Activated CD4-positive, alpha-beta T cell treated with anti-CD3 and anti-CD28 coated beads, Interleukin-2, amount 10 ng/mL, durations not matched to agents 24 days and 14 days (primary cell): ENCODE data around the gene BRCC3. TPM values are rescaled to one million over a fixed set of nuclear protein-coding genes. Genes with fewer than 3 reads are reported as not detected.
A peak's percentile ranks its signal among the peaks of the same experiment; 100 is the strongest.

Experiments
- DNase-seq: peaks from one replicate; pipeline ENCODE4 v3.0.0; 2022
- H3K27ac Mint-ChIP-seq: one replicate; pipeline ENCODE4 v1.8.0; 2022; ENCODE audit warnings: mild to moderate bottlenecking, mixed read lengths
- H3K27me3 Mint-ChIP-seq: one replicate; pipeline ENCODE4 v1.8.0; 2022; ENCODE audit warnings: mixed read lengths
- H3K36me3 Mint-ChIP-seq: one replicate; pipeline ENCODE4 v1.8.0; 2022; ENCODE audit warnings: low read depth, mild to moderate bottlenecking, mixed read lengths
- H3K4me1 Mint-ChIP-seq: one replicate; pipeline ENCODE4 v1.8.0; 2021; ENCODE audit warnings: mixed read lengths
- H3K4me3 Mint-ChIP-seq: one replicate; pipeline ENCODE4 v1.8.0; 2022; ENCODE audit warnings: mild to moderate bottlenecking, moderate library complexity, mixed read lengths
- H3K9me3 Mint-ChIP-seq: one replicate; pipeline ENCODE4 v1.8.0; 2021; ENCODE audit warnings: mixed read lengths
- intact Hi-C: fragments of 100-400 bp; cut with micrococcal nuclease; formaldehyde crosslinking; loops from one replicate; pipeline ENCODE4 v1.15.1; 2023
- total RNA-seq: library from RNA; stranded (reverse); gene quantifications from 2 replicates; pipeline ENCODE4 v1.2.3, GENCODE V29; 2022

The BRCC3 gene
- total RNA-seq, 1 donor from 2014 or later = 28.8 TPM

DNA sequence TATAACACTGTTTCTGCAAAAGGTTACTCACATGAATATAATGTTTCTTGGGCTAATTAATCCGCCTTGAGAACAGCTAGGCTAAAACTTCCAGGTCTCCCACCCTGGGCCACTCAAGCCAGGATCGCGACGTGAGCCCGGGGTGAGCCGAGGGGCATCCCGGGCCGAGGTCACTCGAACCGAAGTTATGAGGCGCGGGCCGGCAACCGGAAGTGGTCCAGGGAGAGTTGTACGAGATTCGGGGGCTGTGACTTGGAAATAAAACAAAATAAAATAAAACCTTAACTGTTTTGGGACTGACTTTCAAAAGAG is 689 bp upstream of the BRCC3 start:
- Mint-ChIP-seq H3K4me1 (peaks cover 38% of the 10 kb centered on the region), H3K4me3 (peak overlapping the region; percentile 83), H3K27me3 (no peaks in the 10 kb centered on the region), H3K9me3 (no peaks in the 10 kb centered on the region), H3K27ac (peak overlapping the region; percentile 86), H3K36me3 (peaks cover 24% of the 10 kb centered on the region)
- no peak for DNase-seq
- intact Hi-C loops = loop anchor here (1.0 to 5.0 kb wide), 2 partner anchors 44 to 88 kb away; partner anchors contain the start of gene FUNDC2

DNA sequence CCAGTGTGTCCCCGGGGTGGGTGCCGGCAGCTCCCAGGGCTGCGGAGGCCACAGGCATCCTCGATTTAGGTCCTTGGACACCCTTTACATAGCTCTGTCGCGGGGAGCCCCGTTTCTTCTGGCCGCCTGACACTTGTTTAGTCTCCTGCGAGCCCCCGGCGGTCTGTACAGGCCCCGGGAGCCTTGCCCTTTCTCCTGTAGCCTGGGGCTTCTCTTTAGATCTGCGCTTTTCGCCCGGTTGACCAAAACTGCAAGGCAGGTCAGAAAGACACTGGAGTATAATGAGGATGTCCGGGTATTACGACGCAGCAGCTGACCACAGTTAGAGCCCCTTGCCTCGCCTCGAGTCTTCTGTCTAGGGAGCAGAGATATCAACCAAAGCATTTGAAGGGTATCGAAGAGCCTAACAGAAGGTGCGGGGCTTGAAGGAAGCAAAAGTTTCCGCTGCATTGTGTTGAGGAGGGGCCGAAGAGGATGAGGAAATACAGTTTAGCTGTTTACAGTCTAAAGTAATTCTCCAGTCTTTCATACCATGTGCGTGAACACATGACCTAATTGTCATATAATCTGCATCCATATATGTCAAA is 479 bp downstream of the BRCC3 start:
- intact Hi-C loops = loop anchor here (2.0 to 5.0 kb wide), 2 partner anchors 89 to 145 kb away; partner anchors contain the start of gene VBP1

DNA sequence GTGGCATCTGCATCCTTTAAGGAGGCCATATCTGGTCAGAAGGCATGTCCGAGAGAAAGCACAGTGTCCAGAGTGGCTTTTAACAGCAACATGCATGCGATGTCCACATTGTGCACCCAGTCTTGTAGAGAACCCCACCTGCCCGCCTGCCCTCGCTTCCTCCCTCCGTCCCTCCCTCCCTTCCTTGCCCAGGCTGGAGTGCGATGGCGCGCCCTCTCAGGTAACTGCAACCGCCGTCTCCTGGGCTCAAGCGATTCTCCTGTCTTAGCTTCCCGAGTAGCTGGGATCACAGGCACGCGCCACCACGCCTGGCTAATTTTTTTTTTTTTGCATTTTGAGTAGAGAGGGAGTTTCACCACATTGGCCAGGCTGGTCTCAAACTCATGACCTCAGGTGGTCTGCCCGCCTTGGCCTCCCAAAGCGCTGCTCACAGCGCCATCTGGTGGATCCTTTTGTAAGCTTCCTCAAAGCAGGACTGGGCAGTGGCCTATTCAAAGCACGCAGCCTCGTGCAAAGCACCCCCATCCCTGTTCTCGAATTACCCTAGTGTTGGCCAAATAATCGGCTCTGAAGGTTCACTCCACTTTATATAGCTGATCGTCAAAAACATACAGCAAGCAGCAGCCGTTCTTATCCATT is 15.0 kb downstream of the BRCC3 start:
- Mint-ChIP-seq H3K4me3 (no peak overlapping the region), H3K9me3 (no peaks in the 10 kb centered on the region), H3K27ac (no peak overlapping the region), H3K36me3 (peaks cover 23% of the 10 kb centered on the region), H3K4me1 (peaks cover 6% of the 10 kb centered on the region), H3K27me3 (no peaks in the 10 kb centered on the region)
- DNase-seq = peak; percentile 78
- intact Hi-C loops = no loop called here

More for the DNA sequence above, 479 bp downstream of the BRCC3 start:
- peak overlapping the region; percentile 97 for H3K27ac Mint-ChIP-seq
- peak overlapping the region; percentile 95 for H3K4me3 Mint-ChIP-seq
- no peak for DNase-seq
- peaks cover 39% of the 10 kb centered on the region for H3K4me1 Mint-ChIP-seq
- H3K9me3 Mint-ChIP-seq = no peaks in the 10 kb centered on the region
- peaks cover 25% of the 10 kb centered on the region for H3K36me3 Mint-ChIP-seq
- no peaks in the 10 kb centered on the region for H3K27me3 Mint-ChIP-seq

DNA sequence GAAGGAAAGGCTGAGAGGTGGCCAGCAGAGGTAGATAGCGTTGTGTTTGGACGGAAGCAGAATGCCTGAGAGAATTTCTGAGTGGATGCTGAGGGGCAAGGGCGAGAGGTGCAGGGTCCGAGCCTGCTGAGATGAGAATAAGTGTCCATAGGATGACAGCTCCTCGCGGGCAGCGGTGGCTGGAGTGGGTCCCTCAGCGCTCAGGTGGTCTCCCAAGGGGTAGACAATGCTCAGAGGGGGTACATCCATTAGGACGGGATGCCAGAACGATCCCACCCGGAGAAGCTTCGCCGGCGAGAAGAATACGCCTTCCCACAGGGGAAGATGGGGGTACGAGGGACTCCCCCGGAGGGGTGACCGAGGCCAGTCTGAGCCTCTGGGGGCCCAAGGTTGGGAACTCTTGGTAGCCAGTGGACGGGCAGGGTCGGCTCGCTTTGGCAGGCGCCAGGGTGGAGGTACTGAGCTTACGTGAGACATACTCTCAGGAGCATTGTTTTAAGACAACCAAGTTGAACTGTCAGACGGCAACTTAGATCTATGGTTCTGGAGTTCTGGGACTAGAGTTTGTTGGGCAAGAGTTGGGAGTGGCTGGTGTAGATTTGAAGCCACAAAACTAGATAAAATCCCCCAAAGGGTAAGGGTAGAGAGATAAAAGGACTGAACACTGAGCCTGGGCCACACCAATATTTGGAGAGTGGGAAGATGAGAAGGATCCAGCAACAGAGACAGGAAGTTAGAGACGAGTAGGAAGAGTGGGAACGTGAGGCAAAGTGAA is 15.8 kb downstream of the BRCC3 start:
- no peak for DNase-seq
- H3K4me1 Mint-ChIP-seq = peaks cover 6% of the 10 kb centered on the region
- intact Hi-C loops = no loop called here
- H3K9me3 Mint-ChIP-seq = no peaks in the 10 kb centered on the region
- peaks cover 24% of the 10 kb centered on the region for H3K36me3 Mint-ChIP-seq
- no peak overlapping the region for H3K4me3 Mint-ChIP-seq
- H3K27me3 Mint-ChIP-seq = no peaks in the 10 kb centered on the region
- no peak overlapping the region for H3K27ac Mint-ChIP-seq

DNA sequence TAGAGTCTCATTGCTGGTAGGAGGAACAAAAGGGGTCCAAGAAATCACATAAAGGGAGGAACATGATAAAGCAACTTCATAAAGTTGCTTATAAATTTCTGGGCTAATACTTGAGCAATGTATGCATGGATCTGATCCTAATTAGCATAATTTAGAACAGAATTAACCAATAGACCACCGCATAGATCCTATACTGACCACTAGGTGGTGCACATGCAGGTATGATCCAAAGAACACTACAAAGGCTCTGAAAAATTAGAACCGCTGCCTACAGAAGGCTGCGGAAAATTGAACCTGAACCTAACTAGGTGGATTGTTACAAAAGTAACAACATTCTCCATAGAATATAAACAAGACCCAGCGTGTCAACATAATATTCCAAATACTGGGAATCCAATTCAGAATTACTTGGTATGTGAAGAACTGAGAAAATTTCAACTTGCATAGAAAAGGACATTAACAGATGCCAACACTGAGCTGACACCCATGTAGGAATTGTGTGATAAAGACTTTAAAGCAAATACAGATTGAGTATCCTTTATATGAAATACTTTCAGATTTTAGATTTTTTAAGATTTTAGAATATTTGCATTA is 23.3 kb downstream of the BRCC3 start:
- intact Hi-C loops = loop anchor here (1.0 kb wide), 2 partner anchors 122 to 726 kb away; partner anchors contain the start of gene VBP1
- Mint-ChIP-seq H3K9me3 (no peaks in the 10 kb centered on the region), H3K36me3 (peaks cover 27% of the 10 kb centered on the region)

DNA sequence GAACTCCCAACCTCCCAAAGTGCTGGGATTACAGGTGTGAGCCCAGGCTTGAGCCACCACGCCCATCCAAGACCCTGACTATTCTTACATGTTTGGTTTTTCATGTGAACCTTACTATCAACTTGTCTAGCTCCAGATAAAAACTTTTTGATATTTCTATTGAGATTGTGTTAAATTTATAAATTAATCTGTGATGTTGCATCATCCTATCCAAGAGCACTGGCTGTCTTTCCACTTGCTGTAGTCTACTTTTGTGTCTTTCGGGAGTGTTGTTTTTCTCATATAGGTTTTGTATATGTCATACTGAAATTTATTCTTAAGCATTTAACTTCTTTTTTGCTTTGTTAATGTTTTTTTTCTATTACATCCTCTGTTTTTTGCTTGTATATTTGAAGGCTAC is 34.6 kb downstream of the BRCC3 start:
- H3K4me3 Mint-ChIP-seq = no peak overlapping the region
- no peaks in the 10 kb centered on the region for H3K27me3 Mint-ChIP-seq
- peaks cover 37% of the 10 kb centered on the region for H3K36me3 Mint-ChIP-seq
- H3K4me1 Mint-ChIP-seq = peaks cover 12% of the 10 kb centered on the region
- no peaks in the 10 kb centered on the region for H3K9me3 Mint-ChIP-seq
- intact Hi-C loops = no loop called here
- no peak overlapping the region for H3K27ac Mint-ChIP-seq
- no peak for DNase-seq

More for the DNA sequence above, 23.3 kb downstream of the BRCC3 start:
- Mint-ChIP-seq H3K4me3 (no peak overlapping the region), H3K27me3 (no peaks in the 10 kb centered on the region), H3K4me1 (peaks cover 2% of the 10 kb centered on the region), H3K27ac (no peak overlapping the region)
- DNase-seq = peak; percentile 73

DNA sequence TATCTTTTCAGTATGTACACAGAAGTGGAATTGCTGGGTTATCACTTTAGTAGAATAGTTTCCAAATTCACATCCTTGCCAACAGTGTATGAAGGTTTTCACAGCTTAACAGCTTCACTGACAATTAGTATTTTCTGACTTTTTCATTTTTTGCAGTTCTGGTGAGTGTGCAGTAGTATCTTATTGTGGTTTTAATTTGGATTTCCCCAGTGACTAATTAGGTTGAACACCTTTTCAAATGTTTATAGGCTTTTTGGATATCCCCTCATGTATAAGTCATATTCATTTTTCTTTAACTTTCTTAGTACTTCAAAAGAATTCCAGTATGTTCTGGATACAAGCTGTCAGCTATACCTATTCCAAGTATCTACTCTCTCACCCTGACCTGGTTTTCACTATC is 37.1 kb downstream of the BRCC3 start:
- Mint-ChIP-seq H3K9me3 (no peaks in the 10 kb centered on the region), H3K27ac (peak overlapping the region; percentile 21), H3K4me1 (peaks cover 8% of the 10 kb centered on the region), H3K4me3 (no peak overlapping the region), H3K36me3 (peaks cover 46% of the 10 kb centered on the region), H3K27me3 (no peaks in the 10 kb centered on the region)
- DNase-seq = no peak
- intact Hi-C loops = no loop called here

DNA sequence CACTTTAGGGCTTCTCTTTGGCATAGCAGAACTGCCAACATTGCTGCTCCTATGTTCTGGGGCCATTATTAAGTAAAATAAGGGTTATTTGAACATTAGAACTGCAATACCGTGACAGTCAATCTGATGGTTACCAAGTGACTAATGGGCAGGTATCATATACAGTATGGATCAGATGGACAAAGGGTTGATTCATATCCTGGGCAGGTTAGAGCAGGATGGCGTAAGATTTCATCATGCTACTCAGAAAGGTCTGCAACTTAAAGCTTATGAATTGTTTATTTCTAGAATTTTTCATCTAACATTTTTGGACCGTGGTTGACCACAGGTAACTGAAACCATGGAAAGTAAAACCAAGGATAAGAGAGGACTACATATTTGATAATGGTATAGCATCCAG is 40.9 kb downstream of the BRCC3 start:
- peaks cover 53% of the 10 kb centered on the region for H3K36me3 Mint-ChIP-seq
- intact Hi-C loops = no loop called here

DNA sequence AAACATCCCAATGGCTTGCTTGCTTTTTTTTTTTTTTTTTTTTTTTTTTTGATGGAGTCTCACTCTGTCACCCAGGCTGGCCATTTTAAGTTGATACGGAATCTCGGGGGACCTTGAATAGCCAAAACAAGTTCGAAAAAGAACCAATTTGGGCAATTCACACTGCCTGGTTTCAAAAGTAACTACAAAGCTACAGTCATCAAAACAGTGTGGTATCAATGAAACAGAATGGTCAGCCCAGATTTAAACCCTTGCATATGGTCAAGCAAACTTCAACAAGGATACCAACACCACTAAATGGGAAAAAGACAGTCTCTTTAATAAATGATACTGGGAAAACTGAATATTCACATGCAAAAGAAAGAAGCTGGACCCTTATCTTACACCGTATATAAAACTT is 41.8 kb downstream of the BRCC3 start:
- no peak overlapping the region for H3K4me3 Mint-ChIP-seq

More for the DNA sequence above, 40.9 kb downstream of the BRCC3 start:
- H3K4me1 Mint-ChIP-seq = peaks cover 7% of the 10 kb centered on the region
- no peaks in the 10 kb centered on the region for H3K9me3 Mint-ChIP-seq
- no peaks in the 10 kb centered on the region for H3K27me3 Mint-ChIP-seq
- no peak for DNase-seq
- no peak overlapping the region for H3K4me3 Mint-ChIP-seq
- no peak overlapping the region for H3K27ac Mint-ChIP-seq

DNA sequence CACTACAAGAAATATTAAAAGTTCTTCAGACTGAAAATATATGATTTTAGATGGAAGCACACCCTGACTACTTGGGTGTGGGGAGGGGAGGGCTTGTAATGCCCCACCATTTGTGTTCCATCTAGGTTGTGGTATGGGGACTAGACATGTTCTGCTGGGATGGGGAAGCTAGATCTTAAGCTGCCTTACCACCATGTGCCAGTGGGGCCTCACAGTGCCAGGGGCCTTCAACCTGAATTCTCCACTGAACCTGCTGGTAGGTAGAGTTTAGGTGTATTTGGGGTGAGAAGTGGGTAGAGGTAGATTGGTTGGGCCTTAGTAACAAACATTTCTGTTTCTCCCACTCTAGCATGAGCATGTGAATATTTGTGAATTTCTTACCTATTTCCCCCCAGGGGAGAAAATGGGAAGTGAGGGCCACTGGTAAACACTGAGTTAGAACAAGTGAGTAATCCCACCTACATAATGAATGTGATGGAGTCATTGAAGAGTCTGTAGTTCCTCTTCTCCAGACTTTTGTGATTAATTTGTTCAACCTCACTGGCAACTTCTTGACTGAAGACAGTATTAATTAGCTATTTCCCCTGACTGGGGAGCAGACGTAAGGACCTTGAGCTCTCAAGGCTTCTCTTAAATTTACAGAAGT is 44.0 kb downstream of the BRCC3 start:
- H3K36me3 Mint-ChIP-seq = peaks cover 48% of the 10 kb centered on the region
- H3K27me3 Mint-ChIP-seq = no peaks in the 10 kb centered on the region
- no peak for DNase-seq
- intact Hi-C loops = no loop called here
- H3K4me1 Mint-ChIP-seq = no peaks in the 10 kb centered on the region
- no peak overlapping the region for H3K27ac Mint-ChIP-seq
- no peak overlapping the region for H3K4me3 Mint-ChIP-seq
- no peaks in the 10 kb centered on the region for H3K9me3 Mint-ChIP-seq

More for the DNA sequence above, 41.8 kb downstream of the BRCC3 start:
- intact Hi-C loops = no loop called here
- Mint-ChIP-seq H3K27me3 (no peaks in the 10 kb centered on the region), H3K27ac (no peak overlapping the region), H3K4me1 (peaks cover 6% of the 10 kb centered on the region), H3K9me3 (no peaks in the 10 kb centered on the region), H3K36me3 (peaks cover 45% of the 10 kb centered on the region)
- no peak for DNase-seq

DNA sequence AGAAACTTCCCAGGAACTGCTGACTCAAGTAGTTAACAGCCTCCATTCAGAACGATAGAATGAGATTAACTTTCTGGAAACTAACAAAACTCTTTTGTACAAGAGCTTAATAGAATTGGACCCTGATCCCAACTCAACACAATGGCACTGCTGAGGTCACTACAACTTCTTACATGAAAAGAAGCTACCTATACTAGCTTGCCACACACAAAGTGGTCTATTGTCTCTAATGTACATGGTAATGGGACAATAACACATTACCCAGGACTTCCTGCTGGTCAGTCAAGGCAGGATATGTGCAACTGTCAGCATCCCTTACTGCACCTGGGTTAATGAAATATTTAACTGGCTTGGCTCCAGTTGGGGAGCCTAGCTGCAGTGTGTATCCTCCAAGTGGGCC is 56.2 kb downstream of the BRCC3 start:
- Mint-ChIP-seq H3K27me3 (no peaks in the 10 kb centered on the region), H3K4me3 (no peak overlapping the region), H3K27ac (no peak overlapping the region), H3K36me3 (peaks cover 33% of the 10 kb centered on the region), H3K9me3 (peaks cover 11% of the 10 kb centered on the region), H3K4me1 (no peaks in the 10 kb centered on the region)
- intact Hi-C loops = no loop called here
- DNase-seq = no peak

DNA sequence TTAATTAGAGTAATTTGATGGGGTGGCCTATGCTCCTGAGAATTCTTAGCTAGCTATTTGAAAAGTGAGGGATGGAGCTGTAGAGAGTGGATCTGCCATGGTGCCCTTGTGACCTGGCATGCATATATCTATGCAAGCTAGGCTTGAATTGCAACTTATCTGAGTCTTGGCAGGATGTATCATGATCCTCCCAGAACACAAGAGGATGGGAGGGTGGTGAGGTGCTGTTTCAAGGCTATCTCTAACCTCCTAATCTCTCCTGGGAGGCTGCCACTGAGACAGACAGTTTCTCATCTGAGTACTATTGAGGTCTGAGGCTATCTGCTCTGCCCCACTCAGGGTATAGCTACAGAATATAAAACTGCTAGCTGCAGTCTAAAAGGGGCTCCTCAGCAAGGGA is 56.6 kb downstream of the BRCC3 start:
- H3K4me3 Mint-ChIP-seq = no peak overlapping the region
- peaks cover 28% of the 10 kb centered on the region for H3K36me3 Mint-ChIP-seq
- H3K4me1 Mint-ChIP-seq = no peaks in the 10 kb centered on the region

DNA sequence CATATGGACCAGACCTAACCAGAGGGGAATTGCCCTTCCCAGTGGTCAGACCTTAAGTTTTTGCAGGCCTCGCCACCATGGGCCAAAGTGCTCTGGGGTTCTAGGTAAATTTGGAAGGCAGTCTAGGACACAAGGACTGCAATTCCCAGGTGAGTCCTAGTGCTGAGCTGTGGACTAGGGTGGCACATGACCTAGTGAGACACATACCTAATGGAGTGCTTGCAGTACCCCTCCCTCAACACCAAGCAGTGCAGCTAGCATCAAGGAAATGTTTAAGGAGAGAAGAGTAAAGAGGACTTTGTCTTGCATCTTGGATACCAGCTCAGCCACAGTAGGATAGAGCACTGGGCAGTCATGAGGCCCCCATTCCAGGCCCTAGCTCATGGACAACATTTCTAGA is 60.8 kb downstream of the BRCC3 start:
- Mint-ChIP-seq H3K4me1 (no peaks in the 10 kb centered on the region), H3K27ac (no peak overlapping the region), H3K36me3 (peaks cover 5% of the 10 kb centered on the region), H3K27me3 (no peaks in the 10 kb centered on the region), H3K4me3 (no peak overlapping the region), H3K9me3 (peaks cover 5% of the 10 kb centered on the region)
- intact Hi-C loops = no loop called here
- DNase-seq = no peak

More for the DNA sequence above, 56.6 kb downstream of the BRCC3 start:
- Mint-ChIP-seq H3K9me3 (peaks cover 11% of the 10 kb centered on the region), H3K27ac (no peak overlapping the region), H3K27me3 (no peaks in the 10 kb centered on the region)
- DNase-seq = no peak
- intact Hi-C loops = no loop called here
